Left renal cortex interstitium (tissue), 4 donors: ENCODE results near the gene SYNE4. TPM values are rescaled to one million over a fixed set of nuclear protein-coding genes. Genes with fewer than 3 reads are reported as not detected.
"Not testable (repeated sequence)": the region's sequence is repeated elsewhere in the genome, so short reads cannot be mapped to it uniquely, and the experiment has no call there.

ENCODE experiments used
- DNase-seq, 4 donors: peaks; one replicate each; pipeline ENCODE4 v3.0.0-alpha.2; 2013; ENCODE audit warnings: low read depth in 4 of 4, low spot score in 2 of 4, missing footprints in 1 of 4
- polyA plus RNA-seq, 4 donors: library from polyadenylated mRNA; unstranded; fragments of 120-200 nt; gene quantifications; one replicate each; pipeline ENCODE4 v1.2.1, GENCODE V29; 2013; ENCODE audit not compliant: insufficient read length in 4 of 4

SYNE4 gene, protein sequence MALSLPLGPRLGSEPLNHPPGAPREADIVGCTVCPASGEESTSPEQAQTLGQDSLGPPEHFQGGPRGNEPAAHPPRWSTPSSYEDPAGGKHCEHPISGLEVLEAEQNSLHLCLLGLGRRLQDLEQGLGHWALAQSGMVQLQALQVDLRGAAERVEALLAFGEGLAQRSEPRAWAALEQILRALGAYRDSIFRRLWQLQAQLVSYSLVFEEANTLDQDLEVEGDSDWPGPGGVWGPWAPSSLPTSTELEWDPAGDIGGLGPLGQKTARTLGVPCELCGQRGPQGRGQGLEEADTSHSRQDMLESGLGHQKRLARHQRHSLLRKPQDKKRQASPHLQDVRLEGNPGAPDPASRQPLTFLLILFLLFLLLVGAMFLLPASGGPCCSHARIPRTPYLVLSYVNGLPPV
- polyA plus RNA-seq, result 10 to 100 TPM; 12.5 to 16.1 (median 13.3) TPM

DNA sequence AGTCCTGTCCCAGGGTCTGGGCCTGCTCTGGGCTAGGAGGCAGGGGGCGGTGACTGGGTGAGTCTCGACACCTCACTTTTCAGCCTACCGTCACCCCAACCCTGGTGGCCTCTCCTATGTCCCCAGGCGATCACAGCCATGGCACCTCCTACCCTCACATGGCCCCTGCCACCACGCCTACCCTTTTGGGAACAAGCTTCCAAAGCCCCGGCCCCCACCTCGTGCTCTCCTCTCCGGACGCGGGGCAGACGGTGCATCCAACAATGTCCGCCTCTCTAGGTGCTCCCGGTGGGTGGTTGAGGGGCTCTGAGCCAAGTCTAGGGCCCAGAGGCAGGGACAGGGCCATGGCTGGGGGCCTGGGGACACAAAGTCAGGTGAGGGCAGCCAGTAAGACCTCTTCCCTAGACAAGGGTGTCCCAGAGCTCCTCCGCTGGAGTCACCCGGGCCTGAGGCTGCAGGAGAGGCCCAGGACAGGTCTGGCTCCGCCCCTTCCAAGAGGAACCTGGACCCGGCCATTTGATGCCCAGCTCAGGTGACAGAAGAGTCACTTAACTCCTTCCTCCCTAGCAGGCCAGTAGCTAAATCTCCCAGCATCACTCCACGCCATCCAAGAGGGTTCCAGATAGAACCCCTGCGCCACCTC, at the start of gene SYNE4:
TSS of gene SYNE4 (minus strand) at position 478 of the 643 bp plus-strand sequence. CDS start at position 346, 132 bp downstream.
- no peak for DNase-seq

DNA sequence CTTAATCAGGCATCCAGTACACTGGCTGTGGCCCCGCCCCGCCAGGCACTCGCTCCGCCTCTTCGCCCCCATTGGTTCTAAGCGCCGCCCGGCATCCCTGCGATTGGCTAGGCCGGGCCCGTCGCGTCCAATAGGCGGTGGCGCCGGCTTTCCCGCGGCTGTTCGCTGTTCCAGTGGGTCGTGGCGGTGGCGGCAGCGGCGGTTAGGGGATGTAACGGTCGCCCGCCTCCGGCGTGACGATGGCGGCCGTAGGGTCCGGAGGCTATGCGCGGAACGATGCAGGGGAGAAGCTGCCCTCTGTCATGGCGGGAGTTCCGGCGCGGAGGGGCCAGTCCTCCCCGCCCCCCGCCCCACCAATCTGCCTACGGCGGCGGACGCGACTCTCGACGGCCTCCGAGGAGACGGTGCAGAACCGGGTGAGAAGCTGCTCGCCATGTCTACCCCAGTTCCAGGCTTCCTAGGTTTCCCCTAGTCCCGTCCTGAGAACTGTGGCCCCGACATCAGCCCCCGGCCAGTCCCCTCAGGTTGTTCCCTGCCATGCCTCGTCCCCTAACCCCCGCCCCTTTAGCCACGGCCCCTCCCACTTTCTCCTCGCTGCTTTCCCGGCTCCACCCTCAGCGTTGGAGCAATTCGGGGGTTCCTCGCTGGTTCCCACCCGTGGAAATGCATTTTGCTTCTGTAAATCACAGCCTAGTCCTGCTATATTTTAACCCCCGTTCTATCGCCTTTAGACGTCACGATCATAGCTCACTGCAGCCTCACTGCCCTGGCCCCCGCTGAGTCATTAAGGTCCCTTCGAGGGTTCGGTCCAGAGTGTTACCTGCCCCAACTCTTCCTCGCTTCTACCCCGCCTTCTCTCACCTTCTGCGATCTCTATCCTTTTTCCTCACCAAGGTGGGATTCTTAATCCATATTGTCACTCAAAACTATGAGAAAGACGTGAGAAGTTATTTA, 46.4 kb upstream of the SYNE4 start, which contains the start of gene WDR62:
TSS of gene WDR62 (plus strand) at position 165 of the 954 bp plus-strand sequence. CDS start at position 240, 75 bp downstream.
- no peak for DNase-seq

DNA sequence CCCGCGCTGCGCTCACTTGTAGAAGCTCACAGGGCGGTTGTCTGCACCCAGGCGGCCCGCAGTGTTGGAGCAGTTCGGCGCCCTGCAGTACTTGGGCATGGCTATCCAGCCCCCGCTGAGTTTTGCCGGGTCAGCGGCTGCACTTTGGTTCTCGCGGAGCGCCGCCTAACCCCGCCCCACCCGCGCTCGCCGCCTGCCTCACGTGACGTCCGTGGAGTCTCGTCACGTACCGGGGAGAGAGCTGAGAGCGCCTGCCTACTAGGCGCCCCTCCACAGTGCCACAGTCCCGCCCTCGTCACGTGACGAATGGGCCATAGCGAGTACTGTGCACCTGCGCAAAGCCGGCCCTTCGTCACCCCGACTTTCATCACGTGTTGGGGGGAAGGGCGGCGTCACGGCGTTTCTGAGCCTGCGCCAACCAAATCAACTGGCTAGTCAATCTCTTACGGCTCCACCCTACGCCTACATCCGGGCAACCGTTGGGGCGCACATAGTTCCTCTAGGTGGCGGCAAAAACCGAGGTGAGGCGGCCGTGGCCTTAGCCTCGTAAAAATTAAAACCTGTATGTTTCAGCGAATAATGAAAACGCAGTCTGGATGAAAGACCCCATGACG, 45.6 kb upstream of the SYNE4 start, which contains the start of gene THAP8:
TSS of gene THAP8 (minus strand) at position 167 of the 614 bp plus-strand sequence. CDS start at position 99, 68 bp downstream.
- DNase-seq, result peak; percentile 98 to 99 (median 98)

GRCh38 chr19:36051637-36052036, 43.0 kb upstream of the SYNE4 start:
- no peak for DNase-seq

DNA sequence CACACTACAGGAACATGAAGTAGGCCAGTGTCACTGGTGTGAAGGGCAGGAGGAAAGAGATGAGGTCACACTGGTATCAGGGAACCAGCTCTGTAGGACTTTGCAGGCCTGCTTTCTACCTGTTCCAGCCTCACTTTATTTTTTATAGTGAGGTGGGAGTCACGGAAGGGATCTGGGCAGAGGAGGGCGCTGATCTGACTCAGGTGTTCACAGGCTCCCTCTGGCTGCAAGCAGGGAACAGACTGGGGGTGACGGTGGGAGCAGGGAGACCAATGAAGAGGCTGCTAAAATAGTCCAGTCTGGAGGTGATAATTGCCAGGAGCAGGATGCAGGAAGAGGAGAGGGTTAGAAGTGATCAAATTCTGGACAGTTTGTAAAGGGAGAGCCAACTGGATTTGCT, 42.6 kb upstream of the SYNE4 start:
- DNase-seq, result no peak

- no peak for DNase-seq
Measured at GRCh38 chr19:36049080-36049698, 40.6 kb upstream of the SYNE4 start.

DNA sequence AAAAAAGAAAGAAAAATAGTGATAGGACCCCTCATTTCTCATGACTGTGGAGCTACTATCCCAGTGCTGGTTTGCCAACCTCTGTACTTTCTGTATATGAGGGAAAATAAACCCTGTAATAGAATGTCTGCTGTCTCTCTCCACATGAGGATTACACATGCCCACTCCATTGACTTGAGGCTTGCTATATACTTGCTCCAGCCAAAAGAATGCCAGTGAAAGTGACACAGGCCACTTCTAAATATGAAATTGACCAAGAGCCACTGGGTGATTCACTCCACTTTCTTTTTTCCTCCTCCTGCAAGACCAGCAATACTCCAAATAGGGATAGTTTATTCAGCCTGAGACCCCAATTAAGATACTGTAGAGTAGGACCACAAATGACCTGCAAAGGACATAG, 39.2 kb upstream of the SYNE4 start:
- no peak for DNase-seq

- DNase-seq, result no peak
Measured at GRCh38 chr19:36046443-36047050, 37.9 kb upstream of the SYNE4 start.

DNA sequence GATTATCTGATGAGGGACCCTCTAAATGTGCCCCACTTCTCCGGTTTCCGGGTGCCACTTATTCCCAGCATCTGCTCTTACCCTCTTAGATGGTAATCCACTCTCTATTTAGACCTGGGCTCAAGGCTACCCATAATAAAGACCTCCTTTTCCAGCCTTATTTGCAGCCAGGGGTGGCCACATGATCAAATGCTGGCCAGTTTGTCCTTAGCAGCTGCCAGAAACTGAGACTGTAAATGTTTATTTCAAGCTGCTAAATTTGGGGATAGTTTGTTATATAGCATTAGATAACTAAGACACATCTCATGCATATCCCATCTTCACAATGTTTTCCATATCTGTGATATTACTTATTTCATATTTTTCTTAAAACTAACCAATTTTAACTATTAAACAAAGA, 35.3 kb upstream of the SYNE4 start:
- no peak for DNase-seq

GRCh38 chr19:36041831-36042230, 33.2 kb upstream of the SYNE4 start:
- peak in 1 of 4 donors; percentile 32 for DNase-seq

GRCh38 chr19:36041092-36041491, 32.5 kb upstream of the SYNE4 start:
- not testable (repeated sequence) for DNase-seq

GRCh38 chr19:36040495-36040894, 31.9 kb upstream of the SYNE4 start:
- no peak for DNase-seq

- no peak for DNase-seq
Measured at GRCh38 chr19:36032251-36033104, 23.9 kb upstream of the SYNE4 start, which contains the start of gene CLIP3. Gene CLIP3, minus strand, starts transcription at chr19:36032873. Its CDS starts 516 bp downstream, at chr19:36032357.

DNA sequence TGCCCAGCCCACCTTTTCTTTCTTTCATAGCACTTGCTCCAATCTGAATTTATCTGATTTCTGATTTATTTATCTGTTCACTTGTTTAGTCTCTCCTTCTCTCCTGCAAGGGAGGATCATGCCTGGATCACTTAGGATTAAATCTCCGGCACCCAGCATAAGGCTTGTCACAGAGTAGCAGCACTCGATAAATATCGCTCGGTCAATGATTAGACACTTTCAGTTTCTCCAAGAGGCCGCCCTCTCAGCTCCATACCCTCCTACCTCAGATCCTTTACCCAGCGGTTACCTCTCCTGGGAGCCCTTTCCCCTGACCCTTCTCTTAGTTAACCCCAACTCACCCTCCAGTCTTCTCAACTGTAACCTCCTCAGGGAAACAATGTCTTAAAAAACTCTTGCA, 22.7 kb upstream of the SYNE4 start:
- no peak for DNase-seq

GRCh38 chr19:36030264-36031148, 21.9 kb upstream of the SYNE4 start:
- no peak for DNase-seq

- no peak for DNase-seq
Measured at GRCh38 chr19:36028313-36029041, 19.9 kb upstream of the SYNE4 start.
